ENCODE results near the gene PIBF1. TPM values are rescaled to one million over a fixed set of nuclear protein-coding genes. Genes with fewer than 3 reads are reported as not detected.

Gene PIBF1
- total and polyA plus RNA-seq, 12 donors, result 3.9 to 24.7 (median 16.5) TPM

GRCh38 chr13:72985610-72986009 lies 203.7 kb downstream of the PIBF1 start:
- Histone ChIP-seq H3K27ac (no peak overlapping the region), H3K27me3 (no peaks in the 10 kb centered on the region), H3K9me3 (replicated peaks in 1 of 3) (no peaks in the 10 kb centered on the region), H3K4me1 (replicated peaks in 1 of 2) (no peaks in the 10 kb centered on the region), H3K4me3 (no peak overlapping the region), H3K36me3 (replicated peaks in 1 of 2) (no peaks in the 10 kb centered on the region)
- intact Hi-C loops (cut with DNase I), result no loop called here
- 89 to 94% (median 93%) methylated on average over 1 of the region's 1 CpG for WGBS, 4 donors
- DNase-seq, result no peak
- TF ChIP-seq POLR2A (IDR thresholded peaks at IDR 0.05) (no peak), CTCF (IDR thresholded peaks at IDR 0.05) (no peak)

GRCh38 chr13:72986197-72986596 lies 204.3 kb downstream of the PIBF1 start:
- Histone ChIP-seq H3K4me1 (replicated peaks in 1 of 2) (no peaks in the 10 kb centered on the region), H3K27ac (no peak overlapping the region), H3K27me3 (no peaks in the 10 kb centered on the region), H3K4me3 (no peak overlapping the region), H3K9me3 (replicated peaks in 1 of 3) (no peaks in the 10 kb centered on the region), H3K36me3 (replicated peaks in 1 of 2) (no peaks in the 10 kb centered on the region)
- WGBS, 4 donors, result 90 to 100% (median 96%) methylated on average over 1 of the region's 1 CpG
- DNase-seq, result no peak
- TF ChIP-seq POLR2A (IDR thresholded peaks at IDR 0.05), result no peak
- TF ChIP-seq CTCF (IDR thresholded peaks at IDR 0.05), result no peak
- intact Hi-C loops (cut with DNase I), result no loop called here

- Histone ChIP-seq H3K9me3 (replicated peaks in 1 of 3) (no peaks in the 10 kb centered on the region), H3K36me3 (replicated peaks in 1 of 2) (no peaks in the 10 kb centered on the region), H3K4me3 (no peak overlapping the region), H3K27ac (no peak overlapping the region), H3K4me1 (replicated peaks in 1 of 2) (no peaks in the 10 kb centered on the region), H3K27me3 (no peaks in the 10 kb centered on the region)
- no peak for DNase-seq
- 81 to 97% (median 96%) methylated on average over 3 of the region's 3 CpGs for WGBS, 4 donors
- TF ChIP-seq CTCF (IDR thresholded peaks at IDR 0.05), result no peak
- TF ChIP-seq POLR2A (IDR thresholded peaks at IDR 0.05), result no peak
- intact Hi-C loops (cut with DNase I), result no loop called here
Measured at GRCh38 chr13:72990953-72991352, 209.0 kb downstream of the PIBF1 start.

- no peaks in the 10 kb centered on the region for H3K36me3 ChIP-seq (replicated peaks in 1 of 2)
- 95 to 99% (median 97%) methylated on average over 4 of the region's 4 CpGs for WGBS, 4 donors
- intact Hi-C loops (cut with DNase I), result no loop called here
- TF ChIP-seq CTCF (IDR thresholded peaks at IDR 0.05) (no peak), POLR2A (IDR thresholded peaks at IDR 0.05) (no peak)
- no peaks in the 10 kb centered on the region for H3K27me3 ChIP-seq
- no peak for DNase-seq
- H3K4me1 ChIP-seq (replicated peaks in 1 of 2), result peaks cover 0 to 4% of the 10 kb centered on the region in 2 donors
- no peak overlapping the region for H3K4me3 ChIP-seq
- H3K9me3 ChIP-seq (replicated peaks in 1 of 3), result no peaks in the 10 kb centered on the region
- H3K27ac ChIP-seq, result no peak overlapping the region
Measured at GRCh38 chr13:72998012-72998411, 216.1 kb downstream of the PIBF1 start.

Data from adrenal gland (tissue), 12 donors.